ENCODE measurements around the gene PPP1R3G. TPM values are rescaled to one million over a fixed set of nuclear protein-coding genes. Genes with fewer than 3 reads are reported as not detected.

The PPP1R3G gene
- total RNA-seq, 1 donor from 2014 or later, result 0.39 TPM

DNA sequence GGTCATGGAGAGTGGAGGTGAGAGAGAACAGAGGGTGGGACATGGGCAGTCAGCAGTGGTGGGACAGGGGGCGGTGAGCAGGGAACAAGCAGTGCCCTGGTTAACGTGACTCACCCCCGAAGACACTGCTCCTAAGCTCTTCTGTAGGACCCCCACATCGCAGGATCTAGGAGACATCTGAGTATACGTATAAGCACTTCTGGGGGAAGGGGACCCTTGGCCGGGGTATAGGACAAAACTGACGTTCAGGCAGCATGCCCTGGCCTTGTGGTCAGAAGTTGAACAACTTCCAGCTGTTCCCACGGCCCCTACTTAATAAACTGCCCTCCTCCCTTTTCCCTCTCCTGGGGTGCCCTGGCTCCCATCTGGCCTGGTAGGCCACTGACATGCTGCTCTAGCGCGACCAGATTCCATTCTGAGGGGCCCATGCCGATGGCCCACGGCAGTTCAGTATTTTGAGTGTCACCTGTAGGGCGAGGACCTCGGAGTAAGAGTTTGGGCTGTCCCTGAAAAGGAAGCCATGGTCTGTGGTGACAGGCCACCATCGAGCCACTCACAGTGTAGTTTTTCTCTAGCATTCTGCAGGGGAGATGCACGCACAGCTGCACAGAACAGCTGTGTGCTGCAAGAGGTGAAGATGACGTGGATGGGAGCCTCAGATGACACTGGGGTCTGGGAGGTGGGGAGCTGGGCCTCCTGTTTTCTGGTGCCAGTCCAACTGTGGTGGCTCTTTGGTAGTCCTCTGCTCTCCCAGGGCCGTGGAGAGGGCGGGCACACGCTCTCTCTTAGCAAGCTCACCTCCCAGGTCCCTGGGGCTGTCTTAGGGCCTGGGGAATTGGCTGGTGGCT, 38.4 kb downstream of the PPP1R3G start:
- Histone ChIP-seq H3K36me3 (ENCODE audit: insufficient read depth, low read length) (no peaks in the 10 kb centered on the region), H4K20me1 (ENCODE audit: insufficient read depth, low read length) (peaks cover 31% of the 10 kb centered on the region), H3K27ac (ENCODE audit: low read depth, low read length) (no peak overlapping the region), H3K9ac (ENCODE audit: low read length) (no peak overlapping the region), H3K4me1 (ENCODE audit: insufficient read depth, low read length) (peaks cover 20% of the 10 kb centered on the region), H3K9me3 (ENCODE audit: insufficient read depth, low read depth, low read length) (peaks cover 2% of the 10 kb centered on the region), H3K4me2 (ENCODE audit: low read length) (no peak overlapping the region), H3K79me2 (ENCODE audit: insufficient read depth, low read length) (no peaks in the 10 kb centered on the region), H2AFZ (ENCODE audit: low read depth, low read length) (no peak overlapping the region), H3K4me3 (ENCODE audit: insufficient read depth, low read depth, low read length) (no peak overlapping the region), H3K27me3 (ENCODE audit: insufficient read depth, low read length) (no peaks in the 10 kb centered on the region)
- H3K27ac Mint-ChIP-seq (ENCODE audit: unreplicated experiment), result no peak overlapping the region
- TF ChIP-seq, protein P1, sequence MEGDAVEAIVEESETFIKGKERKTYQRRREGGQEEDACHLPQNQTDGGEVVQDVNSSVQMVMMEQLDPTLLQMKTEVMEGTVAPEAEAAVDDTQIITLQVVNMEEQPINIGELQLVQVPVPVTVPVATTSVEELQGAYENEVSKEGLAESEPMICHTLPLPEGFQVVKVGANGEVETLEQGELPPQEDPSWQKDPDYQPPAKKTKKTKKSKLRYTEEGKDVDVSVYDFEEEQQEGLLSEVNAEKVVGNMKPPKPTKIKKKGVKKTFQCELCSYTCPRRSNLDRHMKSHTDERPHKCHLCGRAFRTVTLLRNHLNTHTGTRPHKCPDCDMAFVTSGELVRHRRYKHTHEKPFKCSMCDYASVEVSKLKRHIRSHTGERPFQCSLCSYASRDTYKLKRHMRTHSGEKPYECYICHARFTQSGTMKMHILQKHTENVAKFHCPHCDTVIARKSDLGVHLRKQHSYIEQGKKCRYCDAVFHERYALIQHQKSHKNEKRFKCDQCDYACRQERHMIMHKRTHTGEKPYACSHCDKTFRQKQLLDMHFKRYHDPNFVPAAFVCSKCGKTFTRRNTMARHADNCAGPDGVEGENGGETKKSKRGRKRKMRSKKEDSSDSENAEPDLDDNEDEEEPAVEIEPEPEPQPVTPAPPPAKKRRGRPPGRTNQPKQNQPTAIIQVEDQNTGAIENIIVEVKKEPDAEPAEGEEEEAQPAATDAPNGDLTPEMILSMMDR (IDR thresholded peaks at IDR 0.05; ENCODE audit: insufficient read depth, low read depth, low read length), result no peak
- no peak for TF ChIP-seq EZH2 (IDR thresholded peaks at IDR 0.05; ENCODE audit: insufficient read depth, low read length)
- peaks cover 4% of the 10 kb centered on the region for H3K9me3 Mint-ChIP-seq (ENCODE audit: unreplicated experiment)
- peaks cover 4% of the 10 kb centered on the region for H3K36me3 Mint-ChIP-seq (ENCODE audit: low read depth, unreplicated experiment)
- DNase-seq (ENCODE audit: low read depth) (no peak), FAIRE-seq (no peak)
- H3K4me3 Mint-ChIP-seq (ENCODE audit: unreplicated experiment), result no peak overlapping the region
- H3K4me1 Mint-ChIP-seq (ENCODE audit: low read depth, unreplicated experiment), result peaks cover 20% of the 10 kb centered on the region
- H3K27me3 Mint-ChIP-seq (ENCODE audit: low read depth, unreplicated experiment), result no peaks in the 10 kb centered on the region

DNA sequence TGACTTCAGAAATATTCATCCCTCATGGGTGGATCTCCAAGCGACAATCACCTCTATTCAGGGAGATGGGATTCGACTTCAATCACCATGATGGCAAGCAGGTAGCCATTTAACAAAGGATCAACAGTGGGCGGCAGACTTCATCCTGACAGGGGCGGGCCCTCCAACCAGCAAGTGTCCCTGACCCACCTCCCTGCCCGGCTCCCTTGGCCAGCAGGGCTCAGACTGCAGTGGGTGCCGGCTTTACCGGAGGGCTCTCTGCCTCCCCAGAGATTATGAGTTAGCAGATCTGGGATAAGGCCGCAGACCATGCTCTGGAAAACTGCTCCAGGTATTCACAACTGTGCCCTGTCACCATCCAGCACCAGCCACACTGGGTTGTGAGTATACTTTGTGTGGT, 39.4 kb downstream of the PPP1R3G start:
- Histone ChIP-seq H4K20me1 (ENCODE audit: insufficient read depth, low read length) (peaks cover 31% of the 10 kb centered on the region), H3K4me2 (ENCODE audit: low read length) (no peak overlapping the region), H3K4me3 (ENCODE audit: insufficient read depth, low read depth, low read length) (no peak overlapping the region), H3K9ac (ENCODE audit: low read length) (no peak overlapping the region), H3K27me3 (ENCODE audit: insufficient read depth, low read length) (no peaks in the 10 kb centered on the region), H3K79me2 (ENCODE audit: insufficient read depth, low read length) (no peaks in the 10 kb centered on the region), H2AFZ (ENCODE audit: low read depth, low read length) (no peak overlapping the region), H3K27ac (ENCODE audit: low read depth, low read length) (no peak overlapping the region), H3K4me1 (ENCODE audit: insufficient read depth, low read length) (peaks cover 20% of the 10 kb centered on the region), H3K9me3 (ENCODE audit: insufficient read depth, low read depth, low read length) (peaks cover 2% of the 10 kb centered on the region), H3K36me3 (ENCODE audit: insufficient read depth, low read length) (no peaks in the 10 kb centered on the region)
- H3K27ac Mint-ChIP-seq (ENCODE audit: unreplicated experiment), result no peak overlapping the region
- H3K4me1 Mint-ChIP-seq (ENCODE audit: low read depth, unreplicated experiment), result peaks cover 20% of the 10 kb centered on the region
- H3K36me3 Mint-ChIP-seq (ENCODE audit: low read depth, unreplicated experiment), result peaks cover 4% of the 10 kb centered on the region
- H3K27me3 Mint-ChIP-seq (ENCODE audit: low read depth, unreplicated experiment), result no peaks in the 10 kb centered on the region
- H3K9me3 Mint-ChIP-seq (ENCODE audit: unreplicated experiment), result peaks cover 4% of the 10 kb centered on the region
- DNase-seq (ENCODE audit: low read depth) (no peak), FAIRE-seq (no peak)
- TF ChIP-seq, protein P1 (IDR thresholded peaks at IDR 0.05; ENCODE audit: insufficient read depth, low read depth, low read length), result no peak
- no peak for TF ChIP-seq EZH2 (IDR thresholded peaks at IDR 0.05; ENCODE audit: insufficient read depth, low read length)
- no peak overlapping the region for H3K4me3 Mint-ChIP-seq (ENCODE audit: unreplicated experiment)

Measured in astrocyte (in vitro differentiated cells and primary cell).